Activated CD4-positive, alpha-beta T cell treated with anti-CD3 and anti-CD28 coated beads for 1 hour (primary cell): ENCODE results near the gene LEFTY1.
"Not testable (repeated sequence)": the region's sequence is repeated elsewhere in the genome, so short reads cannot be mapped to it uniquely, and the experiment has no call there.

Experiments used
- DNase-seq: peaks from one replicate; pipeline ENCODE4 v3.0.0-alpha.2; 2020

The LEFTY1 gene

GRCh38 chr1:225914947-225915346, 26.0 kb upstream of the LEFTY1 start:
- DNase-seq = no peak

- DNase-seq = no peak
Observed at GRCh38 chr1:225914391-225914790, 25.4 kb upstream of the LEFTY1 start.

DNA sequence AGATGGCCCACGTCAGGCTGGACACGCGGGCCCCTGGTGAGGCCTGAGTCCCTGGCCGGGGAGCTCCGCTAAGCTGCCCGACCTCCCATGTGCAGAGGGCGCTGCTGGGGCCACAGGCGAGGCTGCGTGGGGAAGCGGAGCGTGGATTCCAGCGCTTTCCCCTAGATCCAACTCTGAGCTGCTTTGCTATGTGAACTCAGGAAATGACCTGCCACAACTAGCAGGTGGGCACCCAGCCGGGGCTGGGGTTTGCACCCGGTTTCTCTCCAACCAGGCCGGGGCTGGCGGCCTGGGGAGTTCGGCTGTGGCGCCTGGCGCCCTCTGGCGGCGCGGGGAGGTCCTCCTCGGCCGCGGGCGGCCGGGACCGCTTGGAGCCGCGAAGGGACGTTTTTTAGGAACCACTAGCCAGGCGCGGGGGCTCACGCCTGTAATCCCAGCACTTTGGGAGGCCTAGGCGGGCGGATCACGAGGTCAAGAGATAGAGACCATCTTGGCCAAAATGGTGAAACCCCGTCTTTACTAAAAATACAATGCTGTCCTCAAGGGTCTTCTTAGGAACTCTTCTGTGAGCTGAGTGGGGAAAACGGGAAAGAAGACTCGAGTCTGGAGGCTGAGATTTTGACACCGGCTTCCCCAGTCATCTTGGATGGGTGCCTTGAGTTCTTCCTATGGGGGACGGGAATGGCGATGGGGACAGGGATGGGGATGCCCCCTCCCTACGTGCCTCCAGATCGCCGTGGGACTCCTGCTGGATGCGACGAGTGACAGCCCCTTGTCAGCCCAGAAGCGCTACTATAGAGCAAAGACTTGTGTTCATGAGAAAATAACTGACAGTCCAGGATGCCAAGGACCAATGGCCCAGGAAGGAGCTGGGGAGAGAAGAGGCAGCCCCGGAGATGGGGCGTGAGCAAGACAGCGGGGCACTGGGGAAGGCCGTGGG, 22.5 kb upstream of the LEFTY1 start:
- peak; percentile 59 for DNase-seq

GRCh38 chr1:225909477-225909876, 20.5 kb upstream of the LEFTY1 start:
- no peak for DNase-seq

DNA sequence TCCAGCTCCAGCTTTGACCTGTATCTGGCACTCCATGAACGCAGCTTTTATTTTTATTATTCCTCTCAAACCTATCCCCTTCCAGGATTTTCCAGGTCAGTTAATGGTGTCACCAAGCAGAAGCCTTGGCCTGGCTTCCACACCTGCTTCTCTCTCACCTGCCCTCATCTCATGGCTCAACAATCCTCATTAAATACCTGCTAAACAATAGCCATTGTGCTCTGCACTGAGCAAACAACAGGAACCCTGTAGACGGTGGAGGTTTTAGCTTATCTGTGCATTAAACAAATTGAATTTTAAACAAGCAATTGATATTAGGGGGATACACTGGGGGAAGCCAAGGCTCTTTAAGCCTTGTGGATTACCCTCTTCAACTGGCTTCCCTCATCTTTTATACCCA, 19.8 kb upstream of the LEFTY1 start:
- no peak for DNase-seq

DNA sequence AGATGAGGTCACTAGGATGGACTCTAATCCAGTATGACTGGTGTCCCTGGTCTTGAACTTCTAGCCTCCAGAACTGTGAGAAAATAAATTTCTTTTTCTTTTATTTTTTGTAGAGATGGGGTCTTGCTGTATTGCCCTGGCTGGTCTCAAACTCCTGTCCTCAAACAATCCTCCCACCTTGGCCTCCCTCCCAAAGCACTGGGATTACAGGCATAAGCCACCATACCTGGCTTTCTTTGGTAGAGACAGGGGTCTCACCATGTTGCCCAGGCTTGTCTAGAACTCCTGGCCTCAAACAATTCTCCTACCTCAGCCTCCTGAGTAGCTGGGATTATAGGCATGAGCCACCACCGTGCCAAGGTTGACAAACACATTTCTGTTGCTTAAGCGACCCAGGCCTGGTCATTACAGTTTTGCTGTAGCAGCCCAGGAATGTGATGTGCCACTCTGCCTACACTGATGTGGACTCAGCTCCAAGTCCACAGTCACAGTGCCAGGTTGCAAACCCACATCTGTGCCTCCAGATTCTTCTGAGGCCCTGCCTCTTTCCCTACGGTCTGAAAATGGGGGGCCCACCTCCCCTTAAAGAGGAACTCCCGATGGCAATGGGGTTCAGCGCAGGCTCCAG, 19.2 kb upstream of the LEFTY1 start:
- no peak for DNase-seq

DNA sequence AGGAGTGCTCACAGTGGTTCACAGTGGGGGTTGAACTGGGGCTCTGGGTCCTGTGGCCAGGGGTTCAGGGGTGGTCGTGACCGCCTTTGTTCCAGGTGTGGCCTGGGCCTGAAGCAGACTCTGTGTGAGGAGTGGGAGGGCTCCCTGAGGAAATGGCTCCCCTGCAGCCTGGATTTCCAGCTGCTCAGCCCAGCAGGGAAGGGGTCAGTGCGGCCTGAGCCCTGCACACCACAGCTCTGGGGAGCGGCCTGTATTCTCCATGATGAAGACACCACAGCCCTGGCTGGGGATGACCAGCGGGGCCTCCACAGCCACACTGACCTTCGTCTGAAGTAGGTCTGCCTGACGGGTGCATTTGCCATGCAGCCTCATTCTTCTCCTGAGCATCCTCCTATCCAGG, 18.4 kb upstream of the LEFTY1 start:
- DNase-seq = no peak

DNA sequence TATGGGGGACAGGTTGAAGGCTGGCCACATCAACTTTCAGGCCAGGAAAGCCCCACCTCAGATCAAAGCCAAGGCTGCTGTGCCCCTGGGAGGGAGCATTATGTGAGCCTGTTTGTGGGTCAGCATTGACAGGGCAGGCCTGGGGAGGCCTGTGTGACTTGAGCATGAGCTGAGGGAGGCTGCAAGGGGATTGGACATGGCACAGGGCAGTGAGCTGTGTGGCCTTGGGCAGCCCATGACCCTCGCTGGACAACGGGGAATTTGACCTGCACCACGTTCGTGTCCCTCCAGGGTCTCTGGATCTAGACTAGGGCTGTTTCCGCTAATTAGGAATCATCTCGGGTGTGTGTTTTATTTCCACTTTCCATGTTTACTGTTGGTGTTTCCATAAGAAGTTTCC, 17.5 kb upstream of the LEFTY1 start:
- DNase-seq = no peak

DNA sequence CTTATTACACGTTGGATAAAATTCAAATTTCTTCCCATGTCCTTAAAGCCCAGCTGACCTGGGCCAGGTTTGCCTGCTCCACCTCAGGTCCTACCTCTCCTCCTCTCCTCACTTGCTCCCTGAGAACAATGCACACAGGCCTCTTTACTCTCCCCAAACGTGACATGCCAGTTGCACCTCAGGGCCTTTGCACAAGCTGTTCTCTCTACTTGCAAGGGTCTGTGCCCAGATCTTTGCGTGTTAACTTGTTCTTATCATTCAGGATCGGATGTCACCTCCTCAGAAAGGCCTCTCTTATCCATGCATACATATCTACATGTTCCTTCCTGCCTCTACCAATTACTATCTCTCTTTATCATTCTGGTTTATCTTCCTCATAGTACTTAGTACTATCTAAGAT, 14.7 kb upstream of the LEFTY1 start:
- no peak for DNase-seq

DNA sequence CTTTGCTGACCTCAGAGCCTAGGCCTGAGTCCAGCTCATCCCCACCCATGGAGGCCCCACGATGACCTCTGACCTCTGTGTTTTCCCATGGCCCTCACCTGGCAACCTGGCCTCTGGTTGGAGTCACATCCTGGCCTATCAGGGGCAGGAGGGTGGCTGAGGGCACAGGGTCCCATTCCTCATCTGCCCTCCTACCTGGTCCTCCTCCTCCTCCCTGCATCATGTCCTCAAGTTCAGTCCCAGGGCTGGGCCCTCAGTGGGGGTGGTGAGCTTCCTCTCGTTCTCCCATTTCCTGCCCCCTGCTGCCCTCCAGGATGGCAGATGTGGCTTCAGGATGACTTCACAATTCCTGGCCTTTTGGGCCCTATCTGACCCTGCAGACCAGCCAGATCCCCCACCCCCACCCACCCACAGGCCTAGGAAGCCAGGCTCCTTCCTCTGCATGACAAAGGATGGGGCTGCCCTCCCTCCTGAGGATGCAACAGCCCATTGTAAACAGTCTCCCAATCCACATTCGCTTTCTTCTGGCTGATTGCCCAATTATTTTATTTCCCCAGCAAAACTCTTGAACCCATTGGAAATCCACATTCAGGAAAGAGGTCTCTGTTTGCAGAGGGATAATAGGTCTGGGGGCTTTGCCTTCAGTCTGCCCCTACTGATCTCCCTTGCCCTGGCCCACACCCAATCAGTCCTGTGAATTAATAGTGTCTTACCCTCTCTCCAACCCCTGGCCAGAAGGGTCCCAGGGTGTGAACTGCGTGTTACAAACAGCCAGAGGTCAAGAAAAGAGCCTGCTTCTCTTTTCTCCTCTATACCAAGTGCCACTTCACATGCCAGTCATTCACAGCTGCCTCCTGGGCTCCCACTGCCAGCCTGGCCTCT, 10.3 kb upstream of the LEFTY1 start:
- no peak for DNase-seq

DNA sequence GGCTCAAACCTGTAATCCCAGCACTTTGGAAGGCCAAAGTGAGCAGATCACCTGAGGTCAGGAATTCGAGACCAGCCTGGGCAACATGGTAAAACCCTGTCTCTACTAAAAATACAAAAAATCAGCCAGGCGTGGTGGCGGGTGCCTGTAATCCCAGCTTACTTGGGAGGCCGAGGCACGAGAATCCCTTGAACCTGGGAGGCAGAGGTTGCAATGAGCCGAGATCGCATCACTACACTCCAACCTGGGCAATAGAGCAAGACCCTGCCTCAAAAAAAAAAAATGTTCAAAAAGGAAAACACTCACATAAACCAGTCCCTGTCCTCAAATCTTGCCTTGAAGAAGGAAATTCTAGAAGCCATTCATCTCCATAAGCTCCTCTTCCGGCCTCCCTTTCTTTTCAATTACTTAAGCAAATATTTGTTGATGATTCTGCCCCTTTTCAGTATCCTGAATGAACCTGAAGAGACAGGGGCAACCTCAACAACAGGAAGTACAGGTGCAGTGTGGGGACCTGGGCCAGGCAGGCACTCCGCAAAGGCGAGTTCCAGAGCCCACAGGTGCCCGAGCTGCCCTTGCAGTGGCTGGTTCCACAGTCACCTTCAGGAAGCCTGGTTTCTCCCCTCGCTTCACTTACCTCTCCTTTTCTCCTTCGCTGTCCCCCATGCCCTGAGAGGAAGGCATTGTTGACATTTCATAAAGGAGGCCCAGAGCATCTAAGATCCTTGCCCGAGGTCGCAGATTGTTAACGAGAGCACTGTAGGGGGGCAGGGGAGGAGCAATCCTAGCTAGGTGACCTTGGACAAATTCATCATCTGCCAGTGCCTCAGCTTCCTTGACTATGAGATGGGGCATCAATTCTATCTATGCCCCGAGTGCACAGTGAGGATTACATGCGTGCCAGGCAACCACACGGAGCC, 8.9 kb upstream of the LEFTY1 start:
- DNase-seq = no peak

GRCh38 chr1:225896937-225897549, 8.1 kb upstream of the LEFTY1 start:
- DNase-seq = peak; percentile 51

- no peak for DNase-seq
Observed at GRCh38 chr1:225896494-225896893, 7.5 kb upstream of the LEFTY1 start.

DNA sequence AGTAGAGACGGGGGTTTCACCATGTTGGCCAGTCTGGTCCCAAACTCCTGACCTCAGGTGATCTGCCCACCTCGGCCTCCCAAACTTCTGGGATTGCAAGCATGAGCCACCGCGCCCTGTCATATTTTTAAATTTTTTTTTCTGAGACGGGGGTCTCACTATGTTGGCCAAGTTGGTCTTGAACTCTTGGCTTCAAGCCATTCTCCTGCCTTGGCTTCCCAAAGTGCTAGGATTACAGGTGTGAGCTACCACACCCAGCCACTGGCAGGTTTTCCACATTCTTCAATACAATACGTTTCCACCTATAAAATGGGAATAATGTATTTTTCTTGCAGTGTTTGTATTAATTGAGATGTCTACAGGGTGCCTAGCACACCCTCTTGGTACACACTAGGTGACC, 3.4 kb upstream of the LEFTY1 start:
- DNase-seq = no peak

DNA sequence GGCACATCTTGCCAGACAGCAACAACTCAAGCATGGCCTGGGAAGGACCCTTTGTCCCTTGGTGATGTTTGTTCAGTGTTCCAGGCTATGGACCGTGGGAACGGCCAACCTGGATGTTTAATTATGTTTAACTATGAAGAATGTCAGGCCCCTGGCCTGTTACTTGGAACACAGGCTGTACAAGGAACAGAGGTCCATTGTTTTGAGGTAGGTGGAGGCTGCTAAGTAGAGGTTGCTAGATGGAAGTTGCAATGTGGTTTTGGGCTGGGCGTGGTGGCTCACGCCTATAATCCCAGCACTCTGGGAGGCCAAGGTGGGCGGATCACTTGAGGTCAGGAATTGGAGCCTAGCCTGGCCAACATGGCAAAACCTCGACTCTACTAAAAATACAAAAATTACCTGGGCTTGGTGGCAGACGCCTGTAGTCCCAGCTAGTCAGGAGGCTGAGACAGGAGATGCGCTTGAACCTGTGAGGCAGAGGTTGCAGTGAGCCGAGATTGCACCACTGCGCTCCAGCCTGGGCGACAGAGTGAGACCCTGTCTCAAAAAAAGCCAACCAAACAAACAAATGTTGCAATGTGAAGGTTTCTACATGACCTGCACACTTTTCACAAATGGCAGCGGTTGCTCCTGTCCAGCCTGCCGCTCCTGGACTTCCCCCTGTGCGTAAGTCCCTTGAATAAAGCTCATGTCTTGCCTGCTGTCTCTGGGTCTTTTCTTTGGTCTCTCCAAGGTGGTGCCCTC, 2.5 kb upstream of the LEFTY1 start:
- no peak for DNase-seq

DNA sequence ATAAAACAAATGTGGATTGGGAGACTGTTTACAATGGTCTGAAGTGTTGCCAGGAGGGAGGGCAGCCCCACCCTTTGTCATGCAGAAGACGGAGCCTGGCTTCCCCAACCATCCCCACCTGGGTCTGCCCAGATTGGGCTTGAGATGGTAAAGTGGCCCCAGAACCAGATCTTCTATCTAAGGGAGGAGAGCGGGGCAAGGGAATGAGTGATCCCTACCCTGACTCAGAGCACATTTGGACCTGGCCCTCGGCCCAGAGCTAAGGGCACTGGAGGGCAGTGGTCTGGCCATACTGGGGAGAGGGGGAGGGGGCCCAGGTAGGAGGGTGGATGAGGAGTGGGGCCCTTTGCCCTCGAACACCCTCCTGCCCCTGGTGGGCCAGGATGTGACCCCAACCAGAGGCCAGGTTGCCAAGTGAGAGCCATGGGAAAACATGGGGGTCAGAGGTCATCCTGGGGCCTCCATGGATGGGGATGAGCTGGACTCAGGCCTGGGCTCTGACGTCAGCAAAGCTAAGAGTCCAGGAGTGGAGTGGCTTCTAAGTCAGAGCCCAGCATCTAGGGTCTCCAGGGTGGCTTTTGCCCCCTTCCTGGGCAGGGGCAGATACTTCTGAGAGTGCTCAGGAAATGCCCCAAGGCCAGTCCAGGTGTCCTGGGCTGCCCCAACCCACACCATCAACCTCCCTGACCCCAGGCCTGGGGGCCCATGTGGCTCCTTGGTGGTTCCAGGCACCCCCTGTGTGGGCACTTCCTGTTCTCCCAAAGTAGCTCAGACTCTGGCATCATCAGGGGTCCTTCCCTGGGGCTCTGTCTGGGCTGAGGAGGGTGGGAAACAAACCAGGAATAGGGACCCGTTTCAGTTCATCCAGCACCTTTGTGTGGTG, 1.6 kb upstream of the LEFTY1 start:
- no peak for DNase-seq

GRCh38 chr1:225889743-225890142, 797 bp upstream of the LEFTY1 start:
- no peak for DNase-seq

- no peak for DNase-seq
Observed at GRCh38 chr1:225888289-225888897, 553 bp downstream of the LEFTY1 start.

- DNase-seq = not testable (repeated sequence)
Observed at GRCh38 chr1:225887554-225888288, 1.2 kb downstream of the LEFTY1 start.
